H1 (cell line): ENCODE results near the gene MEMO1.

ENCODE experiments used
- CEBPB ChIP-seq: IDR thresholded peaks from 2 replicates; pipeline ENCODE4 v1.6.1; 2012; ENCODE audit warnings: low read depth, low read length
- NRF1 ChIP-seq: IDR thresholded peaks from 2 replicates; pipeline ENCODE4 v1.6.1; 2011; ENCODE audit warnings: mild to moderate bottlenecking, low read depth, low read length, improper control_type of control experiment
- POLR2A ChIP-seq, 2 experiments: IDR thresholded peaks; 1 replicate in 1 of 2; 2 replicates in 1 of 2; pipeline ENCODE4 v1.6.1; 2011; ENCODE audit warnings: low read depth in 2 of 2, low read length in 2 of 2, mild to moderate bottlenecking in 2 of 2; ENCODE audit errors: control extremely low read depth in 1 of 2
- SP1 ChIP-seq: IDR thresholded peaks from 2 replicates; pipeline ENCODE4 v1.6.1; 2011; ENCODE audit warnings: low read depth, low read length

- TF ChIP-seq SP1 (no peak), POLR2A (IDR thresholded peaks at IDR 0.05; ENCODE audit: control extremely low read depth in 1 of 2, low read depth in 2 of 2, low read length in 2 of 2) (no peak), NRF1 (no peak), CEBPB (no peak)
Observed at GRCh38 chr2:32007121-32007391, 3.8 kb downstream of the MEMO1 start.
